Measurements from ENCODE around the gene MYO5B.
"Not testable (repeated sequence)": the region's sequence is repeated elsewhere in the genome, so short reads cannot be mapped to it uniquely, and the experiment has no call there.

MYO5B gene

DNA sequence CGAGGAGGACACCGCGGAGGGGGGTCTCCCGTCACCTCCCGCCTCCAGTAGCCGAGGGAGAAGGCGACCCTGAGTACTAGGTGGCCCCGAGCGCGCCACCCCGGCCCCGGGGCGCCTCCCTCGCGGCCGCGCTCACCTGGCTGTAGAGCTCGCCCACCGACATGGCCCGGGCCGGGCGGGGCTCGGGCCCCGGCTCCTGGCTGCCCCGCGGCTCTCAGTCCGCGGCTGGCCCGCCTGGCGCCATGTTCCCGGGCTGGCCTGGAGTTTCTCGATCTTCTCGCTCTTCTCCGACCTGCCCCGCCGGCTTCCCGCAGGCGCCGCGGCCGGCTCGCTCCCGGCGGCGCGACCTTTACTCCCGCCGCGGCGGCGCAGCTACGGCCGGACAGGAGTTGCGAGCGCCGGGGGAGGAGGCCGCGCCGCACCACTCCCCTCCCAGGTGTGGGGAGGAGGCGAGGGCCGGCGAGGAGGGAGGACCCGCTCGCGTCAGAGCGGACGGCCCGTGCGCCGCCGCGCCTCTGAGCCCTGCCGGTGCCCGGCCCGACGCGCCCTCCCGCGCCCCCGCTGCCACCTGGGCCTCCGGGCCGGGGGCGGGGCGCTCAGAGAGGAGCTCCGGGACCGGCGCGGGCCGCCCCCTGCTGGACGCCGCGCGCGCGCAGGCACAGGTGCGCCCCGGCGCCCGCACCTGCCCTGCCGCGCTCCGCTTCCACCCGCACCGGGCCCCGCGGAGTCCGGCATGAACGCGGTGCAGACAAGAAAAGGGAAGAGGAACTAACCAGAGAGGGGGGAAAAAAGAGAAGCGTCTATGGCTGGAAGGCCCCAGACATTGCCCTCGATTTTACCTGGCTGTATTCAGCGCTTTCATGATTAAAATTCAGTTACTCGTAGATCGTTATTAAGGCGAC lies at the start of gene MYO5B:
Gene MYO5B (minus strand): TSS at position 517 of the 902 bp plus-strand sequence. CDS start 354 bp downstream, at position 163.
- peak in 1 of 2 donors; percentile 9 for DNase-seq (ENCODE audit: low read depth in 2 of 2)

- DNase-seq (ENCODE audit: low read depth in 2 of 2) = not testable (repeated sequence)
Observed at GRCh38 chr18:50241768-50242167, 46.8 kb upstream of the MYO5B start.

- DNase-seq (ENCODE audit: low read depth in 2 of 2) = no peak
Observed at GRCh38 chr18:50240080-50240563, 45.2 kb upstream of the MYO5B start.

DNA sequence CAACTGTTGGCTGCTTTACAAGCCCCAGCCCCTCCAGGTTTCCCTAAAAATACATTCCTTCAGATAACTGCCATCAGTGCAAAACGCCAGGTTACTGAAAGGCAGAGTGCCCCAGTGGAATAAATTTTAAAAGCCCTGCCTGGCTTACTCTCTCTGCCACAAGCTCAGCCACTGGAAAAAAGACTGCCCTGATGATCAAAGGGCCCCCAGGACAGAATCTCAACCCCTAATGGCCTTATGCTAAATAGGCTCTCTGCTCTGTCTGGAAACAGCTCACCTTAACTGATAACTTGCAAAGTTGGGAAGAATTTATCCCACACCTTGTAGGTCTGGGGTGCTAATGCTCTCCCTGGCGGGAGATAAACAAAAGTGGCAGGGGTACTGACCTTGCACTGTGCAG lies 37.5 kb upstream of the MYO5B start:
- no peak for DNase-seq (ENCODE audit: low read depth in 2 of 2)

DNA sequence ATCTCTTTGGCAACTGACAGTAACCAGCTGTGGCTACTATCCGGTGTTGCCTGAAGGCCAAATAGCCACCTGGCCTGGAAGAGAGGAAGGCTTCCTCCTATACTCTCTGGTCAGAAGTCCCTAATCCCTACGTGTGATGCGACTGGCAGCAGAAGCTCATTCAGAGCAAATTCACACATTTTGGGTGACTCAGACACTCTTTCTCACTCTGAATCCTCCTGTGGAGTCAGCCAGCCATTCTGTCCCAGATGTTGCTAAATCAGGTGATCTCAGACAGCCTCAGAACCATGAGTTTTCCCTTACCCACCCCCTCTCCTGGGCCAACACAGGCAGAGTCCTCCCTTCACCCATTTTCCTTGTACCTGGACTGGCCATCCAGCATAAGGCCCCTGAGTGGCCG lies 36.7 kb upstream of the MYO5B start:
- DNase-seq (ENCODE audit: low read depth in 2 of 2) = no peak

DNA sequence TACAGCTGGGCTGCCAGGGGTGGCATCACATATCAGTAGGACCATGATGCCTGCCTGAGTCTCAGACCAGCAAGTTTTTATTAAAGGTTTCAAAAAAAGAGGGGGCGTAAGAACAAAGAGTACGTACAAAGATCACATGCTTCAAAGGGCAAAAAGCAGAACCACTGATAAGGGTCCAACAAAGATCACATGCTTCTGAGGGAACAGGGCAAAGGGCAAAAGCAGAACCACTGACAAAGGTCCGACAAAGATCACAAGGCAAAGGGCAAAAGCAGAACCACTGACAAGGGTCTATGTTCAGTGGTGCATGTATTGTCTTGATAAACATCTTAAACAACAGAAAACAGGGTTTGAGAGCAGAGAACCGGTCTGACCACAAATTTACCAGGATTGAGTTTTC lies 25.3 kb upstream of the MYO5B start:
- not testable (repeated sequence) for DNase-seq (ENCODE audit: low read depth in 2 of 2)

DNA sequence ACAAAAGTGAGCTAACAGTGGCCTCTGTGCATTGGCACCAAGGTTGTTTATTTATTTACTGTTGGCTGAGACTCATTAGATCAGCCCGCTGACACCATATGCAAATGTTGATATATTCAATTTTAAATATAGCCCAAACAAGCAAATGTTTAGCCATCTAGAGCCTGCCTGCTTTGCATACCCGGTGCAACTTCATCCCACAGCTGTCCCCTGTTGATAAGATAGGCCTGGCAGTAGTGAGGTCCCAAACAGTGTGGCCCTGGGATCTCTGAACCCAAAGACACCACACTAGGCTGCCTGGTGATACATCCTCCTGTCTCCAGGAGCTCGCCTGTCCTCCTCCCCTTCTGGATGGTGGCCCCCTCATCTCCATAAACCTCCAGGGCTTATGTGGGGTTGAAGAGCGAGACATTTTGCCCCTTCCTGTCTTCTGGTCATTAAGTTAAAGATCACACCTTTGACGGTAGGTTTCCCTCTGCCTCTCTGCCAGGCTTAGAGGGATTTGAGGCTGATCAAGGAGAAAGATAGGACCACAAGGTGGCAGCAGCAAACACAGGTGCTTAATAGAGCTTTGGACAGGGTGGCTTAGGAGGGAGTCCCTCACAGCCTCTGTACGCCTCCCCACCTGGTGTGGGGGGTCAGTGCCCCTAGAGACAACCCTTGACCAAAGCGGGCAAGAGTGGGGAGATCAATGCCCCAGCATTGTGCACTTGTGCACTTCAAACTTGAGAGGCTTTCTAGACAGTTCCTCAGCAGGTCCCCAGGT lies 23.7 kb upstream of the MYO5B start:
- DNase-seq (ENCODE audit: low read depth in 2 of 2) = no peak

- DNase-seq (ENCODE audit: low read depth in 2 of 2) = no peak
Observed at GRCh38 chr18:50209311-50209710, 14.4 kb upstream of the MYO5B start.

GRCh38 chr18:50207722-50208121 lies 12.8 kb upstream of the MYO5B start:
- no peak for DNase-seq (ENCODE audit: low read depth in 2 of 2)

DNA sequence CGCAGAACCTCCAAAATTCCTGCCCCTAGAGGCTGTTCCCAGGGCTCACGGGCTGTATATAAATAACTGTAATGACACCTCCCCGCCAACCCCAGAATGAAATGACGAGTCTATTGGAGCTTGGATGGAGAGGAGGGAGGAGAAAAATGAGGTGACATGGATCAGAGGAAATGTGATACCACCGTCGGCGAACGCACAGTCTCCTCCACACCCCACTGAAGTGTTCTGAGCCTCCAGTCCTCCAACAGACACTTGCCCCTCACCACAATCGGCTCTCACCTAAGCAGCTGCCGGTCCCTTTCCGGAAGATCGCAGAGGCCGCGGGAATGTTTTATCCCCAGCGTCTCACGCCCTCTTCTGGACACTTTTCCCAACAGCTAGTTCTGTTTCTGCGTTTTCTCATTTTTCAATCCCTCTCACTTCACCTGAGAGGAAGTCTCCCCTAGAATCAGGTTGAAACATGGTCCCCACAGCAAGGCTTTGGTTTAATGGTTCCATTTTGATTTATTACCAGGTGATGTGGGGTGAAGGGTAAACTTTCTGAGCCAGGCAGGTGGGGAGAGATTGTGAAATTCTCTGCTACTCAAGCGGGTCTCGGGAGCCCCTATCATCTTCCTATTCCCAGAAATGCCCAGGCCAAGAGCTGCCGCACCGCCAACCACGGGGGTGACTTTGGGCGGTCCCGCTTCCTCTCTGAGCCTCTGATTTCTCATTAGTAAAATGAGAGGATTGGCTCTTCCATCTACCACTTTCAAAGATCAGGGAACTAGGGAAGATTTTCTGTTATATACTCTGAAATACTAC lies 9.1 kb upstream of the MYO5B start:
- no peak for DNase-seq (ENCODE audit: low read depth in 2 of 2)

DNA sequence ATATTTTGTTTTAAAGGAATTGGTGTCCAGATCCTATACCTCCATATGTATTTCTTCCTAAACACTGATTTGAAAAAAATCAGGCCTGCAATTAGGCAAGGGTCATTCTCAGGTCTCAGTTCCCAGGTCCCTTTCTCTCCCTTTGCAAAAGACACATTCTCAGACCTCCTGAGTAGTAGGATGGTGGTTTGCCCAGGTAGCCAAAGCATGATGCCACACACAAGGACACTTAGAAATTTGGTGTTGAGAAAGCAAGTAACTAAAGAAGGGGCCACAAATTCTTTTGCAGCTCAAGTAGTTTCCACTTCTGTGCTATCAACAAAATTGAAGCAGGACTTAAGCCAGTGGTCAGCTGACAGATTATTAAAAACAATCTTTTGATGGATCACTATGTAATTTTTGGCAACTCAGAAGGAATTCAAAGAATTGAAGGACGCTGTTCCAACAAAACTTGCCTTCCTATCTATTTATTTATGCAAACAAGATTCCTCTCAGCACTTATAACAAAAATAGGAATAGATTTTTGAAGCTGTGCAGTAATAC lies 6.6 kb upstream of the MYO5B start:
- no peak for DNase-seq (ENCODE audit: low read depth in 2 of 2)

DNA sequence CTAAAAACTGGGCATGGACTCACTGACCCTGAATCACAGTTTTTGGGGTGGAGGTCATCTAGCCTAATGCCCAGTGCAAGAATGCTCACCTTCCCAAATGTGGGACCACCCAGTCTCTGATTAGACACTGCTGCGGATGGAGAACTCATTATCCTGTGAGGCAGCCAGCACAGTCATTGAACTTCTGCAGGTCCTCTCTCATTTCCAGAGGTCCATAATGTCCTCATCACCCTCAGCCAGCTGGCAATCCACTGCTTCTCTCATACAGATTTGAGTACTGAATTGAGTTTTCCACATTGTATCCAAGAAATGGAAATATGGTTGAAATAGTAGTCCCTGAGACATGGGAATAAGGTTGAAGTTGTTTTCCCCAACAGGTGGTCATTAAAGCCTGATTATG lies 5.0 kb upstream of the MYO5B start:
- DNase-seq (ENCODE audit: low read depth in 2 of 2) = no peak

- DNase-seq (ENCODE audit: low read depth in 2 of 2) = no peak
Observed at GRCh38 chr18:50199346-50199855, 4.5 kb upstream of the MYO5B start.

GRCh38 chr18:50196261-50196660 lies 1.3 kb upstream of the MYO5B start:
- DNase-seq (ENCODE audit: low read depth in 2 of 2) = no peak

- no peak for DNase-seq (ENCODE audit: low read depth in 2 of 2)
Observed at GRCh38 chr18:50195689-50196088, 742 bp upstream of the MYO5B start.

DNA sequence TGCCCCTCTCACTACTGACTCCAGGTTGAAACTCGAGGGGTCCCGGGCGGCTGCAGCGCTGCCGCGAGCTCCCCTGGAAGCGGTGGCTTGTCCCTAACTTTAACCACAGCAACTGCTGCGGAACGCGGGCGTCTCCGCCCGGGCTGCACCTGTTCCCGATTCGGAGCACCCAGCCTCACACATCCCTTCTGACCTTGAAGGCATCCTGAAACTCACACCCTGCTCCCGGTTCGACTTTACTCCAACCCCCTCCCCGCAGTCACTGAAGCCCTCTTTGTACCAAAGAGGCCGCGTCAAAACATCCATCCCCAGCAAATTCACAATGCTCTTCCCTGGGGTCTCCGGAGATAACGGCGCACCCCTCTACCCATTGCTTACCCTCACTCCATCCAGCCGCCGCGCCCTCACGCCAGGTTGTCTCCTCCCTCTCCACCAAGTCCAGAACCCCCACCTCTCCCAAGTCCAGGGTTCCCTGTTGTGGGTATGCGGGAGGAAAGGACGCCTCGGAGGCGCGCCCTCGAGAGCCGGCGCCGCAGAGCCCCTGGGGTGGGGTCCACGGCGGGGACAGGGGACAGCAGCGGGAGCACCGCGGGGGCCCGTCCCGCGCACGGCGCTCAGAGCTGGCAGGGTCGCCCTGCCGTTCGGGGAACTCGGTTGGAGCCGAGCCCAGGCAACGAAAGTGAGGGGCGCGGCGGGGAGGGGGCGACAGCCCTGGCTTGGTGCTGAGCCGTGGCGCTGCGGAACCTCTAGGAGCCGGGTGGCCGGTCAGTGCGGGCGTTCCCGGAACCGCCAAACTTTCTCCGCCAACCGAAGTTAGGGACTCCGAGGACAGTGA lies 934 bp downstream of the MYO5B start:
- DNase-seq (ENCODE audit: low read depth in 2 of 2) = no peak

- no peak for DNase-seq (ENCODE audit: low read depth in 2 of 2)
Observed at GRCh38 chr18:50192995-50193795, 1.8 kb downstream of the MYO5B start.

DNA sequence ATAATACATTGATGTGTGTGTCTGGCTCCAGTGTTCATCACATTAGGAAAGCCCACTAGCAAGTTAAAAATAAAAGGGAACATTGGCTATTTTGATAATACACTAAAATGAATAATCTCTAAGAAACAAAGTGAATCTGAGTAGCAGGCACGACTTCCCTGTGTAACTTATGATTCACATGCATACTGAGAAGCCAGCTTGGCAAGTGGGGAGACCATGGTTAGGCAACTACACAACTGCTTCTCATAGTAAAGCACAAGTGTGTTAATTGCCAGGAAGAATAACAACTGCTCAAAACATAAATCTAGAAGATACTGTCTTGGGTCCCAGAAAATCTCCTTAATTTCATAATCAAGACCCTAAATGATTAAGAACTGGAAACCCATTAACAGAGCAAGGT lies 4.0 kb downstream of the MYO5B start:
- DNase-seq (ENCODE audit: low read depth in 2 of 2) = no peak

DNA sequence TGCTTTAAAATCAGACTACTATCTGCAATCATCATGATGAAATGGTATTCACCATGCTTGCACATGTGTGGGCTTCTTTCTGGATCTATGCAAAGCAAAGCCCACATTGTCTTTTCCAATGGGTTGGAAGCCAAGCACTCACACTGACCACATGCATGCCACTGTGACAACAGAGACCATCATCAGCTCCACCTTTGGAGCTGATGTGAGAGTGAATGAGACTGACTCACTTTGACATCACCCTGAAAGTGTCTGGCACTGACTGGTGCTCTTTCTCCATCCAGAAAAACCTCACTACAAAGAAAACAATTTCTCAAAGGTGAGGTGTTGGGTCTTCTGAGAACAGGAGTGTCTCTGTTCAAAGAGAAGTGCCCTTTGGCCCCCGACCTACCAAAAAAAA lies 4.7 kb downstream of the MYO5B start:
- DNase-seq (ENCODE audit: low read depth in 2 of 2) = no peak

DNA sequence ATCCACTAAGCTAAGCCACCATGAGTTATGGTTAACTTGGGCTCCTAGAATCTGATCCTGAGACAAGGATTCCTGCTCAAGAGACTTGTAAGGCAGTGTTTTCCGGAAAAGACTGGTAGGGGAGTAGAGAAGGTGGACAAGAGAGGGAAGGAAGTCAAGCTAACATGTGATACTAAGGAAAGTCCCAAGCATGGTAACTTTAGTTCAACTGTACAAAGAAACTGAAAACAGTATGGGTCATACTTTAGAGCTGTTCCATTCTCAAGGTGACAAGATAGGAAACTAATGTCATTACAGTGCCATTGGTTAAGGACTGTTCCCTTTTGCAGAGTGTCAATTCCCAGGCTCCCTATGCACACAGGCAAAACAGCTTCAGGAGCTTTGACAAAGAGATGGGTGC lies 5.8 kb downstream of the MYO5B start:
- no peak for DNase-seq (ENCODE audit: low read depth in 2 of 2)

All from stimulated activated CD8-positive, alpha-beta memory T cell treated with anti-CD3 and anti-CD28 coated beads, Interleukin-15, amount 100 ng/mL, for 4 hours (primary cell).